ENCODE data around the gene PLIN4. TPM values are rescaled to one million over a fixed set of nuclear protein-coding genes. Genes with fewer than 3 reads are reported as not detected.
A peak's percentile ranks its signal among the peaks of the same experiment; 100 is the strongest.

PLIN4 gene
- total RNA-seq, 1 experiment from 2014 or later: 0.06 TPM

GRCh38 chr19:4525563-4526002 lies 7.3 kb upstream of the PLIN4 start:
- DNase-seq (ENCODE audit: low read depth): no peak

DNA sequence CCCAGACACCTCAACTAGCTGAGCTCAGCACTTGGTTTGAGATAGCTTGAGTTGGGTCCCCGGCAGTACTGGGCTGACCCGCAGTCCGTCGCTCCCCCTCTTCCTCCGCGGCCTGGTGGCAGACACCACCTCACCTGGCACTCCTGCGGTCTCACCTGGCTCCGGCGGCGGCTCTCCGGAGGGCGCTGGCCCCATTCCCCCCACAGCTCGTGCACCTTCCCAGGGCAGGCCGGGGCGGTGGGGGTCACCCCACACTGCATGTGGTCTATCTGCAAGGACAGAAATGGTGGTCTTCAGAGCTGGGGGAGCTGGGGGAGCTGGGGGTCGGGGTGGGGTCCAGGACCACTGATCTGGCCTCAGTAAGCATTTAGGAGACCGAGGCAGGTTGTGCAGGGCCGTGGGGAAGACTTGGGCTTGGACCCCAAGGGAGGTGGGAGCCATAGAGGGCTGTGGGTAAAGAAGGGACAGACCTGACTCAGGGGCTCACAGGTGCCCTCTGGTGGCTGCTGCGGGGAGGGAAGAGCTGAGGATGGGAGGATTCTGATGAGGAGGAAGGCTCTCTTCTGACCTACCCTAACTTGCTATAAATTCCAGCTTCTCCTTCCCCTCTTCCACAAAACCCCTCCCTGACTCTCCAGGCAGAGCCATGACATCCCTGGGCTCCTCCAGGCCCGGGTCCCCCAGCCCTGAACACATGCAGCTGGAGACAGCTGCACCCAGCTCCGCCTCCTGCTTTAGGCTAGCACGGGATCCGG lies 6.7 kb upstream of the PLIN4 start:
- peak; percentile 21 for DNase-seq (ENCODE audit: low read depth)

DNA sequence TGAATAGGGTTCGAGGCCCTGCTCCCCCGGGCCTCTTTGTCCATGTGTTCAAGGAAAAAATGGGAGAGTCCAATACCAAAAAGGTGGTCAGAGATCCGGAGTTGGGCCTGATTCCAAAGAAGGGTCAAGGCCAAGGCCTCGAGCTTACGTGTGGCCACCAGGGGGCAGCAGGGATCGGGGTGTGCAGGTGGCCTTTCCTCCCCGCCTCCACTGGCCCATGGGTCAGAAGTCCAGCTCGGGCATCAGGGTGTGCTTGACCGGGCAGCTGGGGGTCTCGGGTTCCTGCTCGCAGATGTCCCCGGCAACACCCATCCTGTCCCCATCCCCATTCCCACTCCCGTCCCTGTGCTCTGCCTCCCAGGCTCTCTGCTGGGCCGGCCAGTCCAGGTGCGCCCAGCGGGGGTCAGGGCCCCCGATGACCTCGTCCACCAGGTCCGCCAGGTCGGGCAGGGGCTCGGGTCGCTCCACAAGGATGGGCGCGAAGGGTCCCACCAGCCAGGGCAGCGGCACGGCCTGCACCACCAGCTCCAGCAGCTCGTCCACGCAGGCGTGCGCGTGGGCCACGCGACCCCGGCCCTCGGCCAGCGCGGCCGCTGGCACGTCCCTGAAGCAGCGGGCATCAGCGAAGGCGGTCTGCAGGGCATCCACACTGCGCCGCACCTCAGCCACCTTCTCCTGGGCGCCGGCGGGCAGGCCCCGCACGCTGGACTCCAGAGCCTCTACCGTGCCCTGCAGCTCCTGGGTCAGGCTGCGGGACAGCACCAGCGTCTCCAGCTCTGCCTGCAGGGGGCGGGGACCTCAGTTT lies 5.2 kb upstream of the PLIN4 start:
- DNase-seq (ENCODE audit: low read depth): no peak

DNA sequence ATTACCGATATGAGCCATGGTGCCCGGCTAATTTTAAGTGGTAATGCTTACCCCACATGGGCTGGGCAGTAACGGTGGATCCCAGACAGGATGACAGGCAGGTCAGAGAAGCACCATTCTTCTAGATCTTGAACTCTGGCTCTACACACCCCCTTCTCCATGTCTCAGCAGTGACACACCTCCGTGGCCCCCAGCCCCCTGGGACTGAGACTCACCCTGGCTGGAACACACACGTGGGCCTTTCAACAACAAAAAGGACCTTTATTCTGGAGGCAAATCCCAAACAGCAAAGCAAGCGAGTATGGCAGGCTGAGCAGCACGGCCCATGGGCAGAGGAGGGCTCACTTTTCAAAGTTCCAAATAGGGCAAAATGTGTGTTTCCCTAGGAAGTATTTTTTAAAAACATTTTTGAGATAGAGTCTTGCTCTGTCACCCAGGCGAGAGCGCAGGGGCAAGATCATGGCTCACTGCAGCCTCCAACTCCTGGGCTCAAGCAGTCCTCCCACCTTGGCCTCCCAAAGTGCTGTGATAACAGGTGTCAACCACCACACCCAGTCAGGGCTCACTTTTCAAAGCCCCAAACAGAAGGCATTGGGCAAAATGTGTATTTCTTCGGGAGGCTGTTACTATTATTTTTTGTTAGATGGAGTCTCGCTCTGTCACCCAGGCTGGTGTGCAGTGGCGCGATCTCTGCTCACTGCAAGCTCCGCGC lies 4.2 kb upstream of the PLIN4 start:
- no peak for DNase-seq (ENCODE audit: low read depth)

DNA sequence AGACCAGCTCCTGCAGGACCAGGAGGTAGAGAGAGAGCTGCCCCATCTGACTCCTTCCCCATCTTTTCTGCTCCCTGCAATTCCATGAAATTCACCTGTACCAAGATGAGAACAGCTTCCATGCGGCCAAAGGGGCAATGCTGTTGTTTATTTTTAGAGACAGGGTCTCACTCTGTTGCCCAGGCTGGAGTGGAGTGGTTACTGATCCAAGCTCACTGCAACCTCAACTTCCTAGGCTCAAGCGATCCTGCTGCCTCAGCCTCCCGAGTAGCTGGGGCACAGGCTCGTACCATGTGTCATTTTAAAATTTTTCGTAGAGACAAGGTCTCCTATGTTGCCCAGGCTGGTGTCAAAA lies 3.6 kb upstream of the PLIN4 start:
- DNase-seq (ENCODE audit: low read depth): no peak

DNA sequence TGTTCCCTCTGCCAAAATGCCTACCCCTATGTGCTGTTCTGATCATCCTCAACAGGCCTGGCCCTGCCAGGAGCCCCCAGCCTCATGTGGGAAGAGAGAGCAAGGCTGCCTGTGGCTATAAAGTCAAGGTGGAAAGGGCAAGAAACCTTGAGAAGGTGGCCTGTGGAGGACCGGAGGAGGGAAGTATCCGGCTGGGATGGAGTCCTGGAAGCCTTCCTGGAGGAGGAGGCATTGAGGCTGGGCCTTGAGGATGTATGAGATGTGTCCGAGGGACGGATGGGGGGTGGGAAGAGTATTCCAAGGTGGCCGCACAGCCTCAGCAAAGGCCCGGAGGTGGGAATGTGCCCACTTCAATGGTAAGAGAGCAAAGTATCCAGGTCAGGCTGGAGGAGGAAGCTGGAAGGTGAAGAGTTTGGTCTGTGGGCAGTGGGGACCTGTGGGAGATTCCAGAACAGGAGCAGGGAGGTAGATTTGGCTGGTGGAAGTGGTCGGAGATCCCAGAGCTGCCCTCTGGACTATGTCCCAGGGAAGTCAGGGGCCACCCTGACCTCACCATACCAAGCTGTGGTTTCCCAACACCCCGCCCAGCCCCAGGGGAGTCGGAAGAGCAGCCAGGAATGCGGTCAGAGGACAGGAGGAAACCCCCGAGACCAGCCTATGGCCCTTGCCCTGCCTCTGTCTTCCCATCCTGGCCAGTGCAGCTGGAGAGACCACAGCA lies 3.0 kb upstream of the PLIN4 start:
- DNase-seq (ENCODE audit: low read depth): no peak

GRCh38 chr19:4519521-4520277 lies 1.4 kb upstream of the PLIN4 start:
- DNase-seq (ENCODE audit: low read depth): peak; percentile 30

- no peak for DNase-seq (ENCODE audit: low read depth)
Observed at GRCh38 chr19:4519172-4519496, 848 bp upstream of the PLIN4 start.

DNA sequence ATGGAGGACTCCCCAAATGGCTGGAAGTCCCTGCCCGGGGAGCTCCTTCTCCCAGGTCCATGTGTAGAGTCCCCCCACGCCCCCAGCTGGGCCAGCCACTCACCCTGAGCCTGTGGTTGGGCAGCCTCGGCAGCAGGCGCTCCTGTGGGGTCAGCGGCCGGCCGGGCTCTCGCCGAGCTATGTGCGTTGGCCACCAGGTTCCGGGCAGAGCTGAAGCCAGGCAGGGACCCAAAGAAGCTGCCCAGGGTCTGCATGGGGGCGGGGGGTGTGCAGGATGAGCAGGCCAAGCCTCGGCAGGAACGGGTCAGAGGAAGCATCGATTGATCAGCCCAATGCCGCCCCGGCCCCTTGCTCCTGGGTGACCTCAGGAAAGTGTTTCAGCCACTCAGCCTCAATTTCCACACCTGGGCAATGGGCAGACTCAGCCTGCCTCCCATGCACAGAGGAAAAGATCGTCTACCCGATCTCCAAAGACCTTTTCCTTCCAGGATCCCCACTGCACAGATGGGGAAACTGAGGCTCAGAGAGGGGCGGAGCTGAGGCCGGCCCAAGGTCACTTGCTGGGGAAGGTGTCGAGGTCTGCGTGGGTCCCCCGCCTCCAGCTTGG lies 732 bp downstream of the PLIN4 start:
- no peak for DNase-seq (ENCODE audit: low read depth)

GRCh38 chr19:4516939-4517300 lies 1.4 kb downstream of the PLIN4 start:
- no peak for DNase-seq (ENCODE audit: low read depth)

DNA sequence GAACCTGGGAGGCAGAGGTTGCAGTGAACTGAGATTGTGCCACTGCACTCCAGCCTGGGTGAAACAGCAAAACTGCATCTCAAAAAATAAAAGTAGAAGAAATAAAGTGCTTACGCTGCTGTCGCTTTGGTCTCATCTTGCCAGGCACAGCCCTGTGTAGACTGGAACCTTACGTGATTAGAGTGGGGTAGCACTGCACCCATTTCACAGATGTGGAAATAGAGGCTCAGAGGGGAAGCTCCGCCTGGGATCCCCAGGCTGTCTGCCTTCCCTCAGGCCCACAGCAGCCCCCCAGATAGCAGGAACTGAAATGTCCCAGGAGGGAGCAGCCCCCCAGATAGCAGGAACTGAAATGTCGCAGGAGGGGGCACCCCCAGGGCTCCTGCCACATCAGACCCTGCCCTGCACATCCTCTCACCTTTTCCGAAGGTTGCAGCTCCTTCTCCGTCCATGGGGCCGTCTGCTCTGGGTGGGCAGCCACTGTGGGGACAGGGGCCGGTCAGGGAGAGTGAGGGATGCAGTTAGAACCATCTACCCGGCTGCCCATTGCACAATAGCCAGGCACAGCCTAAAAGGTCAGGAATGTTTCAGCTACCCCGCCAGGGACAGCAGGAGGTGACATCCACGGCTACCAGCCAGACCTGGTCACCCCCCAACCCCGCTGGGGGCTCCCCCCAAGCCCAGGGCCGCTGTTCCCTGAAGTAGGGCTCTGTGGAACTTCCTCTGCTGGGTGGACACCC lies 1.9 kb downstream of the PLIN4 start:
- DNase-seq (ENCODE audit: low read depth): no peak

- no peak for DNase-seq (ENCODE audit: low read depth)
Observed at GRCh38 chr19:4515732-4516131, 2.6 kb downstream of the PLIN4 start.

DNA sequence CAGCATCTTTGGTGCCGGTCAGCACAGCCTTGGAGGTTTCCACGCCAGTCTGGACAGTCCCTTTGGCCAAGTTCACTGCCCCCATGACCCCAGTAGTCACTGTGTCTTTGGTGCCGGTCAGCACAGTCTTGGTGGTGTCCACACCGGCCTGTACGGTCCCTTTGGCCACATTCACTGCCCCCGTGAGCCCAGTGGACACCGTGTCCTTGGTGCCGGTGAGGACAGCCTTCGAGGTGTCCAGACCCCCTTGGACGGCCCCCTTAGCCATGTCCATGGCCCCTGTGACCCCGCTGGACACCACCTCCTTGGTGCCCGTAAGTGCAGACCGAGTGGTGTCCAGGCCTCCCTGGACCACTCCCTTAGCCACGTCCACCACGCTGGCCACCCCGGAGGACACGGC lies 5.0 kb downstream of the PLIN4 start:
- DNase-seq (ENCODE audit: low read depth): no peak

DNA sequence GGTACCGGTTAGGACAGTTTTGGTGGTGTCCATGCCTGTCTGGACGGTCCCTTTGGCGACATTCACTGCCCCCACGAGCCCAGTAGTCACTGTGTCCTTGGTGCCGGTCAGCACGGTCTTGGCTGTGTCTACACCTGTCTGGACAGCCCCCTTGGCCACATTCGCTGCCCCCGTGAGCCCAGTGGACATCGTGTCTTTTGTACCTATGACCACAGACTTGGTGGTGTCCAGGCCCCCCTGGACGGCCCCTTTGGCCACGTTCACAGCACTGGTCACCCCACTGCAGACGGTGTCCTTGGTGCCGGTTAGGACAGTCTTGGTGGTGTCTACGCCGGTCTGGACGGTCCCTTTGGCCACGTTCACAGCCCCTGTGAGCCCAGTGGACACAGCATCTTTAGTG lies 6.2 kb downstream of the PLIN4 start:
- no peak for DNase-seq (ENCODE audit: low read depth)

DNA sequence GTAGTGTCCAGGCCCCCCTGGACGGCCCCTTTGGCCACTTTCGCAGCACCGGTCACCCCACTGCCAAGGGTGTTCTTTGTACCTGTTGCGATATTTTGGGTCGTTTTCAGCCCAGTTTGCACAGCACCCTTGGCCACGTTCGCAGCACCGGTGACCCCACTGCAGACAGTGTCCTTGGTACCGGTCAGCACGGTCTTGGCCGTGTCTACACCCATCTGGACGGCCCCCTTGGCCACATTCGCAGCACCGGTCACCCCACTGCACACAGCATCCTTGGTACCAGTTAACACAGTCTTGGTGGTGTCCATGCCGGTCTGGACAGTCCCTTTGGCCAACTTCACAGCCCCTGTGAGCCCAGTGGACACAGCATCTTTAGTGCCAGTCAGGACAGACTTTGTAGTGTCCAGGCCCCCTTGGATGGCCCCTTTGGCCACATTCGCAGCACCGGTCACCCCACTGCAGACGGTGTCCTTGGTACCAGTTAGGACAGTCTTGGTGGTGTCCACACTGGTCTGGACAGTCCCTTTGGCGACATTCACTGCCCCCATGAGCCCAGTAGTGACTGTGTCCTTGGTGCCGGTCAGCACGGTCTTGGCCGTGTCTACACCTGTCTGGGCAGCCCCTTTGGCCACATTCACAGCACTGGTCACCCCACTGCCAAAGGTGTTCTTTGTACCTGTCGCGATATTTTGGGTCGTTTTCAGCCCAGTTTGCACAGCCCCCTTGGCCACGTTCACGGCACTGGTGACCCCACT lies 6.8 kb downstream of the PLIN4 start:
- DNase-seq (ENCODE audit: low read depth): no peak

GRCh38 chr19:4510435-4511255 lies 7.6 kb downstream of the PLIN4 start:
- DNase-seq (ENCODE audit: low read depth): no peak

- DNase-seq (ENCODE audit: low read depth): no peak
Observed at GRCh38 chr19:4508698-4509097, 9.6 kb downstream of the PLIN4 start.

DNA sequence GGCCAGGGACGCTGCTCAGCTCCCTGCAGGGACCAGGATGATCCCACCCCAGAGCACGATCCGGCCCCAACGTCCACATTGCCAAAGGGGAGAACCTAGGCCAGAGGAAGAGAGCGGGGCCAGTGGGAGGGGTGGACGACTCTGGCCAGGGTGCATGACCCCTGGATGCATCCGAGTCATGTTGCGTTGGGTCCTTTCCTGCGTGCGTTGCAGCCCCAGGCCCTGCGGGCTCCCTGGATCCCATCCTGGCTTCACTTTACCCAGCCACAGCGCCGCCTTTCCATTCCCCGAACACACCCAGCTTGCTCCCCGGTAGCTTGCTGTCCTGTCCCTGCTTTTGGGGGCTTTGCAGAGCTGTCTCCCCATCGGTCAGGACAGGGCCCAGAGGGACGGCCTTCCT lies 10.5 kb downstream of the PLIN4 start:
- no peak for DNase-seq (ENCODE audit: low read depth)

- DNase-seq (ENCODE audit: low read depth): no peak
Observed at GRCh38 chr19:4507150-4507452, 11.2 kb downstream of the PLIN4 start.

Data from HT1080 (cell line).